ENCODE results near the gene DBH. TPM values are rescaled to one million over a fixed set of nuclear protein-coding genes. Genes with fewer than 3 reads are reported as not detected.

The DBH gene
- total and polyA plus RNA-seq, 2 of the 13 experiments (the other 11 are each of a cell fraction or from before 2014, with no cell fraction given), result not detected

- BruUV-seq (replicated peaks), result no TSS peak
Measured at GRCh38 chr9:133664173-133665050, 28.2 kb downstream of the DBH start.

DNA sequence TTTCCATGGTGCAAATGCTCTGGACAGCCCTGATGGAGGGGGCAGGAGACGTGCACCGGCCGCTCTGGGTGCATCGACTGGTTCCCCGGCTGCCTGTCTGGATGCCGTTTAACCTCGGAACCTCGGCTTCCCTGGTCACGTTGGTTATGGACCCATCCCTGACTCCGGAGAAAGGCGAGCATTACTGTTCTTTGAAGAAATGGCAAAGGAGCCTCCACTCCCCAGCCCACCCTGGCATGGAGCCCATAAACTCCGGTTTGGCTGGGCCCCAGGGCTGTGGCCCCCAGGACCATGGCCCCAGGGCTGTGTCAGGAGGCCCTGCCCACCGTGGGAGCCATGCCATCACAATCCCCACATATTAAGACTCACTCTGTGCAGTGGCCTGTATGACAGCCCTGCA is 28.9 kb downstream of the DBH start:
- TF ChIP-seq, protein P1, sequence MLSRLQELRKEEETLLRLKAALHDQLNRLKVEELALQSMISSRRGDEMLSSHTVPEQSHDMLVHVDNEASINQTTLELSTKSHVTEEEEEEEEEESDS (CRISPR knock-in tag; IDR thresholded peaks at IDR 0.05; ENCODE audit: borderline replicate concordance), result no peak
- TF ChIP-seq, protein P2, sequence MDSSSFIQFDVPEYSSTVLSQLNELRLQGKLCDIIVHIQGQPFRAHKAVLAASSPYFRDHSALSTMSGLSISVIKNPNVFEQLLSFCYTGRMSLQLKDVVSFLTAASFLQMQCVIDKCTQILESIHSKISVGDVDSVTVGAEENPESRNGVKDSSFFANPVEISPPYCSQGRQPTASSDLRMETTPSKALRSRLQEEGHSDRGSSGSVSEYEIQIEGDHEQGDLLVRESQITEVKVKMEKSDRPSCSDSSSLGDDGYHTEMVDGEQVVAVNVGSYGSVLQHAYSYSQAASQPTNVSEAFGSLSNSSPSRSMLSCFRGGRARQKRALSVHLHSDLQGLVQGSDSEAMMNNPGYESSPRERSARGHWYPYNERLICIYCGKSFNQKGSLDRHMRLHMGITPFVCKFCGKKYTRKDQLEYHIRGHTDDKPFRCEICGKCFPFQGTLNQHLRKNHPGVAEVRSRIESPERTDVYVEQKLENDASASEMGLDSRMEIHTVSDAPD (CRISPR knock-in tag; IDR thresholded peaks at IDR 0.05), result no peak
- TF ChIP-seq ZNF569 (CRISPR knock-in tag; IDR thresholded peaks at IDR 0.05; ENCODE audit: borderline replicate concordance) (no peak), ARID4A (CRISPR knock-in tag; IDR thresholded peaks at IDR 0.05; ENCODE audit: borderline replicate concordance) (no peak)
- POLR2A ChIA-PET, result no interaction called here

More at GRCh38 chr9:133664173-133665050, 28.2 kb downstream of the DBH start:
- H3K9ac ChIP-seq (ENCODE audit: insufficient read depth, low read depth, low read length), result no peak overlapping the region
- no peak overlapping the region for H3K4me2 ChIP-seq (ENCODE audit: low read depth, low read length)
- TF ChIP-seq, protein P3, sequence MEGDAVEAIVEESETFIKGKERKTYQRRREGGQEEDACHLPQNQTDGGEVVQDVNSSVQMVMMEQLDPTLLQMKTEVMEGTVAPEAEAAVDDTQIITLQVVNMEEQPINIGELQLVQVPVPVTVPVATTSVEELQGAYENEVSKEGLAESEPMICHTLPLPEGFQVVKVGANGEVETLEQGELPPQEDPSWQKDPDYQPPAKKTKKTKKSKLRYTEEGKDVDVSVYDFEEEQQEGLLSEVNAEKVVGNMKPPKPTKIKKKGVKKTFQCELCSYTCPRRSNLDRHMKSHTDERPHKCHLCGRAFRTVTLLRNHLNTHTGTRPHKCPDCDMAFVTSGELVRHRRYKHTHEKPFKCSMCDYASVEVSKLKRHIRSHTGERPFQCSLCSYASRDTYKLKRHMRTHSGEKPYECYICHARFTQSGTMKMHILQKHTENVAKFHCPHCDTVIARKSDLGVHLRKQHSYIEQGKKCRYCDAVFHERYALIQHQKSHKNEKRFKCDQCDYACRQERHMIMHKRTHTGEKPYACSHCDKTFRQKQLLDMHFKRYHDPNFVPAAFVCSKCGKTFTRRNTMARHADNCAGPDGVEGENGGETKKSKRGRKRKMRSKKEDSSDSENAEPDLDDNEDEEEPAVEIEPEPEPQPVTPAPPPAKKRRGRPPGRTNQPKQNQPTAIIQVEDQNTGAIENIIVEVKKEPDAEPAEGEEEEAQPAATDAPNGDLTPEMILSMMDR (CRISPR knock-in tag; IDR thresholded peaks at IDR 0.05), result peak; percentile 31; the same call in 1 of the 2 replicates
- TF ChIP-seq AGO2 (optimal IDR thresholded peaks at IDR 0.05; ENCODE audit: low read depth, low read length) (peak; percentile 18), STAG1 (CRISPR knock-in tag; IDR thresholded peaks at IDR 0.05) (peak; percentile 22; the same call in 1 of the 2 replicates), SMAD3 (CRISPR knock-in tag; IDR thresholded peaks at IDR 0.05) (no peak)
- intact Hi-C loops (cut with micrococcal nuclease; ENCODE audit: unreplicated experiment) (no loop called here), in situ Hi-C loops (cut with HindIII; ENCODE audit: extremely low pct_ligation_motif_present, low pct_unique_long_range_greater_than_20kb) (no loop called here)
- H3K27ac ChIP-seq (ENCODE audit: extremely low read length, insufficient read depth, low read length), result no peak overlapping the region
- H3K27me3 ChIP-seq (ENCODE audit: control insufficient read depth in 1 of 2, insufficient read depth in 2 of 2, low read length in 2 of 2), result no peaks in the 10 kb centered on the region
- no peak overlapping the region for H3K4me3 ChIP-seq (replicated peaks in 1 of 3; ENCODE audit: insufficient read depth in 1 of 3, low read depth in 2 of 3, low read length in 3 of 3)
- H3K9me3 ChIP-seq (ENCODE audit: low read length), result no peaks in the 10 kb centered on the region
- H3K36me3 ChIP-seq (replicated peaks in 1 of 2; ENCODE audit: control insufficient read depth in 1 of 2, insufficient read depth in 2 of 2, low read length in 2 of 2), result peaks cover 1 to 9% of the 10 kb centered on the region in 2 experiments; a peak in 3 of 5 replicates
- no peak for DNase-seq (ENCODE audit: low spot score)
- no peaks in the 10 kb centered on the region for H3K79me2 ChIP-seq (ENCODE audit: insufficient read depth, low read length)
- POLR2A ChIA-PET, result no interaction called here
- CTCF ChIA-PET (ENCODE audit: low intra/inter-chr PET ratio, low total read pairs), result no interaction called here
- H2AFZ ChIP-seq (ENCODE audit: low read length), result no peak overlapping the region
- peak; percentile 16; the same call in 1 of the 3 replicates for ATAC-seq
- peaks cover 4% of the 10 kb centered on the region for H3K4me1 ChIP-seq (ENCODE audit: insufficient read depth, low read length)
- 95% methylated on average over 10 of the region's 27 CpGs for WGBS (ENCODE audit: low lambda C conversion rate)
- no peak for FAIRE-seq
- no peaks in the 10 kb centered on the region for H4K20me1 ChIP-seq (ENCODE audit: insufficient read depth, low read length)

More for the DNA sequence above, 28.9 kb downstream of the DBH start:
- H2AFZ ChIP-seq (ENCODE audit: low read length), result no peak overlapping the region
- no peaks in the 10 kb centered on the region for H3K9me3 ChIP-seq (ENCODE audit: low read length)
- H3K9ac ChIP-seq (ENCODE audit: insufficient read depth, low read depth, low read length), result no peak overlapping the region
- FAIRE-seq (no peak), DNase-seq (ENCODE audit: low spot score) (no peak), ATAC-seq (no peak)
- no peaks in the 10 kb centered on the region for H3K27me3 ChIP-seq (ENCODE audit: control insufficient read depth in 1 of 2, insufficient read depth in 2 of 2, low read length in 2 of 2)
- no peaks in the 10 kb centered on the region for H3K4me1 ChIP-seq (ENCODE audit: insufficient read depth, low read length)
- in situ Hi-C loops (cut with HindIII; ENCODE audit: extremely low pct_ligation_motif_present, low pct_unique_long_range_greater_than_20kb), result no loop called here
- no peaks in the 10 kb centered on the region for H3K79me2 ChIP-seq (ENCODE audit: insufficient read depth, low read length)
- intact Hi-C loops (cut with micrococcal nuclease; ENCODE audit: unreplicated experiment), result no loop called here
- CTCF ChIA-PET (ENCODE audit: low intra/inter-chr PET ratio, low total read pairs), result no interaction called here
- no peak overlapping the region for H3K4me2 ChIP-seq (ENCODE audit: low read depth, low read length)
- H3K4me3 ChIP-seq (replicated peaks in 1 of 3; ENCODE audit: insufficient read depth in 1 of 3, low read depth in 2 of 3, low read length in 3 of 3), result no peak overlapping the region
- BruUV-seq (replicated peaks), result no TSS peak
- peaks cover 2 to 9% of the 10 kb centered on the region in 2 experiments; a peak in 3 of 5 replicates for H3K36me3 ChIP-seq (replicated peaks in 1 of 2; ENCODE audit: control insufficient read depth in 1 of 2, insufficient read depth in 2 of 2, low read length in 2 of 2)
- no peaks in the 10 kb centered on the region for H4K20me1 ChIP-seq (ENCODE audit: insufficient read depth, low read length)
- WGBS (ENCODE audit: low lambda C conversion rate), result 100% methylated on average over 2 of the region's 13 CpGs
- H3K27ac ChIP-seq (ENCODE audit: extremely low read length, insufficient read depth, low read length), result no peak overlapping the region

Data from HepG2 (cell line).